IPS-NIHi11 (cell line): ENCODE results near the gene PHKB.
"Not testable (repeated sequence)": the region's sequence is repeated elsewhere in the genome, so short reads cannot be mapped to it uniquely, and the experiment has no call there.

Experiments
- DNase-seq: peaks from one replicate; pipeline ENCODE4 v3.0.0; 2012; ENCODE audit warnings: mixed read lengths, low spot score

PHKB gene

GRCh38 chr16:47460711-47461597 lies at the start of gene PHKB, which contains the start of gene ITFG1:
Gene PHKB, plus strand, starts transcription at chr16:47461331. Its CDS starts 20 bp downstream, at chr16:47461351.
Gene ITFG1, minus strand, starts transcription at chr16:47461063. Its CDS starts 18 bp downstream, at chr16:47461045.
- DNase-seq = peak; percentile 94

GRCh38 chr16:47413041-47413440 lies 48.1 kb upstream of the PHKB start:
- no peak for DNase-seq

- no peak for DNase-seq
Measured at GRCh38 chr16:47416869-47417268, 44.3 kb upstream of the PHKB start.

GRCh38 chr16:47424846-47425245 lies 36.3 kb upstream of the PHKB start:
- peak; percentile 21 for DNase-seq

GRCh38 chr16:47426806-47427205 lies 34.3 kb upstream of the PHKB start:
- DNase-seq = no peak

GRCh38 chr16:47431960-47432359 lies 29.2 kb upstream of the PHKB start:
- DNase-seq = no peak

GRCh38 chr16:47434274-47434673 lies 26.9 kb upstream of the PHKB start:
- DNase-seq = not testable (repeated sequence)

- DNase-seq = not testable (repeated sequence)
Measured at GRCh38 chr16:47440066-47440465, 21.1 kb upstream of the PHKB start.

- not testable (repeated sequence) for DNase-seq
Measured at GRCh38 chr16:47442884-47443283, 18.2 kb upstream of the PHKB start.

GRCh38 chr16:47446431-47446830 lies 14.7 kb upstream of the PHKB start:
- DNase-seq = no peak

GRCh38 chr16:47448830-47449575 lies 12.1 kb upstream of the PHKB start:
- DNase-seq = no peak

- no peak for DNase-seq
Measured at GRCh38 chr16:47449788-47450187, 11.3 kb upstream of the PHKB start.

GRCh38 chr16:47458331-47458730 lies 2.8 kb upstream of the PHKB start:
- no peak for DNase-seq

- no peak for DNase-seq
Measured at GRCh38 chr16:47459603-47460002, 1.5 kb upstream of the PHKB start.

- peak; percentile 16 for DNase-seq
Measured at GRCh38 chr16:47460359-47460710, 796 bp upstream of the PHKB start.

GRCh38 chr16:47461598-47462266 lies 601 bp downstream of the PHKB start:
- DNase-seq = peak; percentile 32

GRCh38 chr16:47463771-47464624 lies 2.9 kb downstream of the PHKB start:
- DNase-seq = no peak

- no peak for DNase-seq
Measured at GRCh38 chr16:47465919-47466630, 4.9 kb downstream of the PHKB start.

GRCh38 chr16:47467501-47467900 lies 6.4 kb downstream of the PHKB start:
- DNase-seq = no peak

GRCh38 chr16:47468070-47468689 lies 7.0 kb downstream of the PHKB start:
- not testable (repeated sequence) for DNase-seq
